Fibroblast of pulmonary artery (primary cell): ENCODE data around the gene KRT9.
"Not testable (repeated sequence)": the region's sequence is repeated elsewhere in the genome, so short reads cannot be mapped to it uniquely, and the experiment has no call there.

Experiments
- DNase-seq: peaks from one replicate; pipeline ENCODE4 v3.0.0-alpha.2; 2010; ENCODE audit warnings: low read depth
- H3K4me3 ChIP-seq: replicated peaks from 2 replicates; pipeline ENCODE4 v1.5.1; 2011; ENCODE audit warnings: low read depth, mild to moderate bottlenecking, control low read depth, low read length, moderate library complexity
- CTCF ChIP-seq: IDR thresholded peaks from 2 replicates; pipeline ENCODE4 v1.5.1; 2011; ENCODE audit warnings: mild to moderate bottlenecking, control low read depth, low read length, inconsistent platforms; ENCODE audit errors: missing control alignments

Gene KRT9

GRCh38 chr17:41617698-41618097 lies 45.8 kb upstream of the KRT9 start:
- no peak overlapping the region for H3K4me3 ChIP-seq
- no peak for DNase-seq
- no peak for TF ChIP-seq CTCF

- no peak overlapping the region for H3K4me3 ChIP-seq
- TF ChIP-seq CTCF = no peak
- DNase-seq = no peak
These were observed 45.3 kb upstream of the KRT9 start for GRCh38 chr17:41617136-41617535.

- DNase-seq, H3K4me3 ChIP-seq: not testable (repeated sequence)
These were observed 44.6 kb upstream of the KRT9 start for GRCh38 chr17:41616486-41616885.

GRCh38 chr17:41615454-41615853 lies 43.6 kb upstream of the KRT9 start:
- TF ChIP-seq CTCF = no peak
- no peak overlapping the region for H3K4me3 ChIP-seq
- DNase-seq = no peak

- not testable (repeated sequence) for H3K4me3 ChIP-seq, DNase-seq
These were observed 42.9 kb upstream of the KRT9 start for GRCh38 chr17:41614767-41615166.

GRCh38 chr17:41614098-41614497 lies 42.2 kb upstream of the KRT9 start:
- no peak for DNase-seq
- no peak for TF ChIP-seq CTCF
- H3K4me3 ChIP-seq = no peak overlapping the region

- TF ChIP-seq CTCF = no peak
- H3K4me3 ChIP-seq = no peak overlapping the region
- DNase-seq = no peak
These were observed 41.6 kb upstream of the KRT9 start for GRCh38 chr17:41613277-41614082.

GRCh38 chr17:41612376-41613160 lies 40.7 kb upstream of the KRT9 start, which contains the start of gene KRT16:
KRT16 (minus strand) TSS chr17:41612767; CDS start chr17:41612688, 79 bp downstream.
- not testable (repeated sequence) for H3K4me3 ChIP-seq, DNase-seq
